Measurements from ENCODE around the gene ERC1. TPM values are rescaled to one million over a fixed set of nuclear protein-coding genes. Genes with fewer than 3 reads are reported as not detected.

ERC1 gene
- total RNA-seq, 1 experiment from 2014 or later: 40.4 TPM

DNA sequence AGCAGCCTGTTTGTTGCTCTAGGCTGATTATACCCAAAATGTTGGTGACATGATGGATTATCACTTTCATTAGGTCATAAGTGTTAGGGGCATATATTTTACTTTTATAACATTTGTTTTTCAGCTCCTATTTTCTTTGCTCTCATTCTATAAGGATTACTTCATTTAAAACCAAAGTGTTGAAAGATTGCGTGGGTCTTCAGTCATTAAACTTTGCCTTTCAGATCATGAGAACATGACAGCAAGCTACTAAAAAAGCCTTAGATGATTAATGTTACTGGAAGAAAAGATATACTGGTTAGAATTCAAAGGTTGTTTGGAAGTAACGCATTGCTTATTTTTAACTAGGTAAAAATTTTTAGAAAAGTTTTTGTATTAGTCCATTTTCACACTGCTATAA is 156.8 kb downstream of the ERC1 start:
- no peak for DNase-seq (ENCODE audit: low read depth, low spot score)
- no peak overlapping the region for H3K4me3 ChIP-seq (ENCODE audit: low read depth in 2 of 2, low read length in 2 of 2)
- no peaks in the 10 kb centered on the region for H3K27me3 ChIP-seq (ENCODE audit: control insufficient read depth, insufficient read depth, low read length)
- H3K4me1 ChIP-seq (ENCODE audit: control insufficient read depth, insufficient read depth, low read length): no peaks in the 10 kb centered on the region
- no TSS peak for BruUV-seq (replicated peaks)
- ChIA-PET CTCF (no interaction called here), POLR2A (no interaction called here)
- ATAC-seq: no peak
- H3K9me3 ChIP-seq (ENCODE audit: control insufficient read depth, insufficient read depth, low read depth, low read length): no peaks in the 10 kb centered on the region
- H3K27ac ChIP-seq (ENCODE audit: low read length): no peak overlapping the region
- intact Hi-C loops (cut with micrococcal nuclease; ENCODE audit: unreplicated experiment) (no loop called here), in situ Hi-C loops (cut with HindIII; ENCODE audit: low pct_unique_long_range_greater_than_20kb, low sequenced_read_pairs) (no loop called here)
- H3K36me3 ChIP-seq (ENCODE audit: control insufficient read depth, insufficient read depth, low read length): no peaks in the 10 kb centered on the region
- TF ChIP-seq, protein P1, sequence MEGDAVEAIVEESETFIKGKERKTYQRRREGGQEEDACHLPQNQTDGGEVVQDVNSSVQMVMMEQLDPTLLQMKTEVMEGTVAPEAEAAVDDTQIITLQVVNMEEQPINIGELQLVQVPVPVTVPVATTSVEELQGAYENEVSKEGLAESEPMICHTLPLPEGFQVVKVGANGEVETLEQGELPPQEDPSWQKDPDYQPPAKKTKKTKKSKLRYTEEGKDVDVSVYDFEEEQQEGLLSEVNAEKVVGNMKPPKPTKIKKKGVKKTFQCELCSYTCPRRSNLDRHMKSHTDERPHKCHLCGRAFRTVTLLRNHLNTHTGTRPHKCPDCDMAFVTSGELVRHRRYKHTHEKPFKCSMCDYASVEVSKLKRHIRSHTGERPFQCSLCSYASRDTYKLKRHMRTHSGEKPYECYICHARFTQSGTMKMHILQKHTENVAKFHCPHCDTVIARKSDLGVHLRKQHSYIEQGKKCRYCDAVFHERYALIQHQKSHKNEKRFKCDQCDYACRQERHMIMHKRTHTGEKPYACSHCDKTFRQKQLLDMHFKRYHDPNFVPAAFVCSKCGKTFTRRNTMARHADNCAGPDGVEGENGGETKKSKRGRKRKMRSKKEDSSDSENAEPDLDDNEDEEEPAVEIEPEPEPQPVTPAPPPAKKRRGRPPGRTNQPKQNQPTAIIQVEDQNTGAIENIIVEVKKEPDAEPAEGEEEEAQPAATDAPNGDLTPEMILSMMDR (IDR thresholded peaks at IDR 0.05): no peak
- TF ChIP-seq SIN3A (IDR thresholded peaks at IDR 0.05; ENCODE audit: borderline replicate concordance, insufficient read depth, low read depth, low read length) (no peak), TCF7L2 (IDR thresholded peaks at IDR 0.05; ENCODE audit: low read depth, low read length) (no peak), POLR2AphosphoS5 (IDR thresholded peaks at IDR 0.05; ENCODE audit: low read depth, low read length) (no peak)
- TF ChIP-seq, protein P2, sequence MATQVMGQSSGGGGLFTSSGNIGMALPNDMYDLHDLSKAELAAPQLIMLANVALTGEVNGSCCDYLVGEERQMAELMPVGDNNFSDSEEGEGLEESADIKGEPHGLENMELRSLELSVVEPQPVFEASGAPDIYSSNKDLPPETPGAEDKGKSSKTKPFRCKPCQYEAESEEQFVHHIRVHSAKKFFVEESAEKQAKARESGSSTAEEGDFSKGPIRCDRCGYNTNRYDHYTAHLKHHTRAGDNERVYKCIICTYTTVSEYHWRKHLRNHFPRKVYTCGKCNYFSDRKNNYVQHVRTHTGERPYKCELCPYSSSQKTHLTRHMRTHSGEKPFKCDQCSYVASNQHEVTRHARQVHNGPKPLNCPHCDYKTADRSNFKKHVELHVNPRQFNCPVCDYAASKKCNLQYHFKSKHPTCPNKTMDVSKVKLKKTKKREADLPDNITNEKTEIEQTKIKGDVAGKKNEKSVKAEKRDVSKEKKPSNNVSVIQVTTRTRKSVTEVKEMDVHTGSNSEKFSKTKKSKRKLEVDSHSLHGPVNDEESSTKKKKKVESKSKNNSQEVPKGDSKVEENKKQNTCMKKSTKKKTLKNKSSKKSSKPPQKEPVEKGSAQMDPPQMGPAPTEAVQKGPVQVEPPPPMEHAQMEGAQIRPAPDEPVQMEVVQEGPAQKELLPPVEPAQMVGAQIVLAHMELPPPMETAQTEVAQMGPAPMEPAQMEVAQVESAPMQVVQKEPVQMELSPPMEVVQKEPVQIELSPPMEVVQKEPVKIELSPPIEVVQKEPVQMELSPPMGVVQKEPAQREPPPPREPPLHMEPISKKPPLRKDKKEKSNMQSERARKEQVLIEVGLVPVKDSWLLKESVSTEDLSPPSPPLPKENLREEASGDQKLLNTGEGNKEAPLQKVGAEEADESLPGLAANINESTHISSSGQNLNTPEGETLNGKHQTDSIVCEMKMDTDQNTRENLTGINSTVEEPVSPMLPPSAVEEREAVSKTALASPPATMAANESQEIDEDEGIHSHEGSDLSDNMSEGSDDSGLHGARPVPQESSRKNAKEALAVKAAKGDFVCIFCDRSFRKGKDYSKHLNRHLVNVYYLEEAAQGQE (IDR thresholded peaks at IDR 0.05; ENCODE audit: insufficient read depth in 1 of 2, low read depth in 2 of 2, low read length in 1 of 2): no peak

DNA sequence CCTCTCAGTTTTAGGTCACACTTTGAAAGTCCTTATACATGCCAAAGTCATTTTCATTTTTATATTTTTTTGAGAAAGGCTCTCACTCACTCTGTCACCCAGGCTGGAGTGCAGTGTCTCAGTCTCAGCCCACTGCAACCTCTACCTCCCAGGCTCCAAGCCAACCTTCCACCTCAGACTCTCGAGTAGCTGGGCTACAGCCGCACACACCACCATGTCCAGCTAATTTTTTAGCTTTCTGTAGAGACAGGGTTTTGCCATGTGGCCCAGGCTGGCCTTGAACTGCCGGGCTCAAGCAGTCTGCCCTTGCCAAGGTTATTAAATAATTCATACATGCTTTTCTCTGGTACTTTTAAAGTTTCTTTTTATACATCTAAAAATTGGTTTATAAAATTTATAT is 166.0 kb downstream of the ERC1 start:
- intact Hi-C loops (cut with micrococcal nuclease; ENCODE audit: unreplicated experiment) (no loop called here), in situ Hi-C loops (cut with HindIII; ENCODE audit: low pct_unique_long_range_greater_than_20kb, low sequenced_read_pairs) (no loop called here)
- BruUV-seq (replicated peaks): no TSS peak
- Histone ChIP-seq H3K36me3 (ENCODE audit: control insufficient read depth, insufficient read depth, low read length) (no peaks in the 10 kb centered on the region), H3K9me3 (ENCODE audit: control insufficient read depth, insufficient read depth, low read depth, low read length) (no peaks in the 10 kb centered on the region), H3K27ac (ENCODE audit: low read length) (no peak overlapping the region), H3K27me3 (ENCODE audit: control insufficient read depth, insufficient read depth, low read length) (no peaks in the 10 kb centered on the region), H3K4me3 (ENCODE audit: low read depth in 2 of 2, low read length in 2 of 2) (no peak overlapping the region), H3K4me1 (ENCODE audit: control insufficient read depth, insufficient read depth, low read length) (peaks cover 5% of the 10 kb centered on the region; the same call in 1 of the 2 replicates)
- TF ChIP-seq SIN3A (IDR thresholded peaks at IDR 0.05; ENCODE audit: borderline replicate concordance, insufficient read depth, low read depth, low read length) (no peak), TCF7L2 (IDR thresholded peaks at IDR 0.05; ENCODE audit: low read depth, low read length) (no peak), POLR2AphosphoS5 (IDR thresholded peaks at IDR 0.05; ENCODE audit: low read depth, low read length) (no peak)
- TF ChIP-seq, protein P2 (IDR thresholded peaks at IDR 0.05; ENCODE audit: insufficient read depth in 1 of 2, low read depth in 2 of 2, low read length in 1 of 2): no peak
- TF ChIP-seq, protein P1 (IDR thresholded peaks at IDR 0.05): no peak
- ATAC-seq: no peak
- DNase-seq (ENCODE audit: low read depth, low spot score): no peak
- ChIA-PET CTCF (no interaction called here), POLR2A (interaction anchor here (0.6 kb wide), 1 partner anchor 234 kb away, joined by 7 read pairs; no protein-coding TSS in a partner anchor)
